ENCODE results near the gene C16orf87.

The C16orf87 gene

GRCh38 chr16:46843898-46844642, 13.1 kb upstream of the C16orf87 start:
- no peak for DNase-seq

- no peak for DNase-seq
Measured at GRCh38 chr16:46842192-46842895, 11.4 kb upstream of the C16orf87 start.

- no peak for DNase-seq
Measured at GRCh38 chr16:46839986-46840443, 9.0 kb upstream of the C16orf87 start.

- DNase-seq = no peak
Measured at GRCh38 chr16:46836534-46837530, 5.9 kb upstream of the C16orf87 start.

GRCh38 chr16:46833460-46833800, 2.5 kb upstream of the C16orf87 start:
- DNase-seq = no peak

- no peak for DNase-seq
Measured at GRCh38 chr16:46832757-46833459, 1.9 kb upstream of the C16orf87 start.

GRCh38 chr16:46830417-46830901, 521 bp downstream of the C16orf87 start:
- DNase-seq = no peak

GRCh38 chr16:46828943-46829342, 2.0 kb downstream of the C16orf87 start:
- DNase-seq = no peak

GRCh38 chr16:46828292-46828691, 2.7 kb downstream of the C16orf87 start:
- no peak for DNase-seq

- DNase-seq = no peak
Measured at GRCh38 chr16:46826631-46827030, 4.3 kb downstream of the C16orf87 start.

GRCh38 chr16:46822270-46822669, 8.7 kb downstream of the C16orf87 start:
- DNase-seq = no peak

GRCh38 chr16:46817961-46818360, 13.0 kb downstream of the C16orf87 start:
- DNase-seq = no peak

- no peak for DNase-seq
Measured at GRCh38 chr16:46814790-46815189, 16.2 kb downstream of the C16orf87 start.

GRCh38 chr16:46813611-46814010, 17.4 kb downstream of the C16orf87 start:
- DNase-seq = no peak

- no peak for DNase-seq
Measured at GRCh38 chr16:46812781-46813540, 18.0 kb downstream of the C16orf87 start.

- DNase-seq = no peak
Measured at GRCh38 chr16:46811682-46812081, 19.3 kb downstream of the C16orf87 start.

GRCh38 chr16:46808997-46809396, 22.0 kb downstream of the C16orf87 start:
- no peak for DNase-seq

- DNase-seq = no peak
Measured at GRCh38 chr16:46807336-46807735, 23.6 kb downstream of the C16orf87 start.

GRCh38 chr16:46803373-46803772, 27.6 kb downstream of the C16orf87 start:
- no peak for DNase-seq

- peak; percentile 11 for DNase-seq
Measured at GRCh38 chr16:46801428-46802049, 29.4 kb downstream of the C16orf87 start.

- DNase-seq = no peak
Measured at GRCh38 chr16:46800494-46800893, 30.5 kb downstream of the C16orf87 start.

Data from NCI-H1694 (cell line).